ENCODE measurements around the gene CACTIN.

GRCh38 chr19:3652422-3652821 is 25.8 kb upstream of the CACTIN start:
- TF ChIP-seq POLR2AphosphoS5 (IDR thresholded peaks at IDR 0.05; ENCODE audit: low read depth, low read length): no peak
- no peak for TF ChIP-seq TAF1 (IDR thresholded peaks at IDR 0.05; ENCODE audit: borderline replicate concordance, insufficient read depth, low read length)
- no peak for TF ChIP-seq SIN3A (IDR thresholded peaks at IDR 0.05; ENCODE audit: borderline replicate concordance, insufficient read depth, low read length)
- no peak for TF ChIP-seq FOXP2 (optimal IDR thresholded peaks at IDR 0.05; ENCODE audit: borderline replicate concordance, extremely low read depth, extremely low read length, insufficient read depth)
- TF ChIP-seq REST (IDR thresholded peaks at IDR 0.05; ENCODE audit: insufficient read depth in 1 of 2, low read depth in 2 of 2, low read length in 2 of 2): no peak
